ENCODE results near the gene DUSP8. TPM values are rescaled to one million over a fixed set of nuclear protein-coding genes. Genes with fewer than 3 reads are reported as not detected.

Gene DUSP8
- total RNA-seq, 1 experiment from 2014 or later, result 4.4 TPM

DNA sequence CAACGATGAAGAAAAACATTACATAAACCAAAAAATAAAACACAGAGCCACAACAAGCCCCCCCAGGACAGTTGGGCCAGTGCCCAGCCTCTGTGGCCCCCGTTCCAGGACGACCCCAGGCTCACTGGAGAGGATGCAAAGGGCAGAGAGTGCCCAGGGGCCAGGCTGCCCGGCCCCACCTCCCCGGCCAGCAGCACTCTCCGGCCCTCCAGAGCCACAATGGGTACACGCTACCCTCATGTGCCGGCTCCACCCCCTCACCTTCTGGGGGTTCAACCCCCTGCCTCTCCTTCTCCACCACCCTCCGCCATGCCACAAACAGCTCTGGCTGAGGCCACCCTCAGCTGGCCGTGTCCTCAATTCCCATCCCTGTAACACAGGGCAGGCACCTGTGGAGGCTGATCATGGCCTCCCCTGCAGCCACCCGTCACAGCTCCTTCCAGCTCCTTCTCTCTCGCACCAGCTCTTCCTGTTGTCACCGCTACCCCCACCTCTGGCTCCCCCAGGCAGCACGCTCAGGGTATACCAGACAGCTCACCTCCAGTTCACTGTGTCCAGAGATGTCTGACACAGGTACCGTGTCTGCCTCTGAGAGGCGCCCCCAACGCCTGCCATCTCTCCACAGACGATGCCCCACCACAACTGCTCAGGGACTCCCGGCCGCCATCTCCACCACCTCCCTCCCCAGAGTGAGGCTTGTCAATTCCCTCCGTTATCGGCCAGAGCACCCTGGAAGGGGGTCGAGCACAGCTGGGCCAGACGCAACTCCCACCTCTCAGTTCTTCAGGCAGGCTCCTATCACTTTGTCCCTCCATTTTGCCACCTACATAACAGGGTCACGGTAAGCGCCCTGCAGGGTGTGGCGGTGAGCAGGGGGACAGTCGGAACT is 54.7 kb downstream of the DUSP8 start:
- no peak overlapping the region for H3K14ac ChIP-seq (ENCODE audit: insufficient read depth, low read length)
- H3K9me3 ChIP-seq (ENCODE audit: control insufficient read depth, low read depth, low read length), result no peaks in the 10 kb centered on the region
- H4K91ac ChIP-seq (ENCODE audit: insufficient read length, low read depth, low read length), result no peak overlapping the region
- no CpG with 5 or more reads among the region's 28 CpGs for WGBS (ENCODE audit: extremely low coverage, insufficient read length, low lambda C conversion rate)
- H3K79me2 ChIP-seq (ENCODE audit: insufficient read depth, low read length), result no peaks in the 10 kb centered on the region
- H2AFZ ChIP-seq (ENCODE audit: low read length), result no peak overlapping the region
- H3K23me2 ChIP-seq (ENCODE audit: insufficient read length, low read depth, low read length, poor library complexity, severe bottlenecking), result no peaks in the 10 kb centered on the region
- H3K9ac ChIP-seq (ENCODE audit: extremely low read depth, insufficient read length, low read length), result no peak overlapping the region
- H4K8ac ChIP-seq (replicated peaks; ENCODE audit: insufficient read length, low read depth, low read length), result no peak overlapping the region
- no peak overlapping the region for H3K23ac ChIP-seq (ENCODE audit: insufficient read length, low read depth, low read length)
- H2BK20ac ChIP-seq (ENCODE audit: low read depth, low read length, poor library complexity, severe bottlenecking), result no peak overlapping the region
- no peak overlapping the region for H2BK5ac ChIP-seq (ENCODE audit: insufficient read length, low read length)
- H2AK5ac ChIP-seq (ENCODE audit: insufficient read length, low read length), result no peak overlapping the region
- no peak overlapping the region for H3K18ac ChIP-seq (ENCODE audit: insufficient read length, low read depth, low read length)
- Mint-ChIP-seq H3K27me3 (ENCODE audit: low read depth) (no peaks in the 10 kb centered on the region; the same call in 1 of the 2 replicates), H3K4me3 (no peak overlapping the region), H3K36me3 (ENCODE audit: insufficient read depth in 1 of 3, low read depth in 3 of 3) (no peaks in the 10 kb centered on the region), H3K9me3 (no peaks in the 10 kb centered on the region), H3K4me1 (peaks cover 16 to 39% of the 10 kb centered on the region in 2 experiments), H3K27ac (peak overlapping the region in 2 of 3 experiments; percentile 8 to 79; a peak in 5 of 7 replicates)
- H3K27me3 ChIP-seq (ENCODE audit: insufficient read depth, low read length), result no peaks in the 10 kb centered on the region
- H2BK12ac ChIP-seq (ENCODE audit: insufficient read length, low read depth, low read length), result no peak overlapping the region
- no peaks in the 10 kb centered on the region for H4K20me1 ChIP-seq (ENCODE audit: control insufficient read depth, insufficient read depth, insufficient read length)
- no peak for DNase-seq
- no peak overlapping the region for H3K56ac ChIP-seq (ENCODE audit: insufficient read length, low read depth, low read length)
- H3K4me1 ChIP-seq (ENCODE audit: insufficient read depth, low read length), result peaks cover 3% of the 10 kb centered on the region; the same call in 1 of the 2 replicates
- H3K4me2 ChIP-seq (ENCODE audit: insufficient read depth, insufficient read length, low read length), result no peak overlapping the region
- no peak overlapping the region for H3K4ac ChIP-seq (ENCODE audit: low read depth, low read length)
- no peak overlapping the region for H3K27ac ChIP-seq (ENCODE audit: insufficient read length, low read depth, low read length)
- H2BK120ac ChIP-seq (ENCODE audit: low read depth, low read length, poor library complexity, severe bottlenecking), result no peak overlapping the region
- peaks cover 2% of the 10 kb centered on the region for H3K79me1 ChIP-seq (ENCODE audit: insufficient read depth, low read depth, low read length, poor library complexity, severe bottlenecking)
- TF ChIP-seq, protein P1, sequence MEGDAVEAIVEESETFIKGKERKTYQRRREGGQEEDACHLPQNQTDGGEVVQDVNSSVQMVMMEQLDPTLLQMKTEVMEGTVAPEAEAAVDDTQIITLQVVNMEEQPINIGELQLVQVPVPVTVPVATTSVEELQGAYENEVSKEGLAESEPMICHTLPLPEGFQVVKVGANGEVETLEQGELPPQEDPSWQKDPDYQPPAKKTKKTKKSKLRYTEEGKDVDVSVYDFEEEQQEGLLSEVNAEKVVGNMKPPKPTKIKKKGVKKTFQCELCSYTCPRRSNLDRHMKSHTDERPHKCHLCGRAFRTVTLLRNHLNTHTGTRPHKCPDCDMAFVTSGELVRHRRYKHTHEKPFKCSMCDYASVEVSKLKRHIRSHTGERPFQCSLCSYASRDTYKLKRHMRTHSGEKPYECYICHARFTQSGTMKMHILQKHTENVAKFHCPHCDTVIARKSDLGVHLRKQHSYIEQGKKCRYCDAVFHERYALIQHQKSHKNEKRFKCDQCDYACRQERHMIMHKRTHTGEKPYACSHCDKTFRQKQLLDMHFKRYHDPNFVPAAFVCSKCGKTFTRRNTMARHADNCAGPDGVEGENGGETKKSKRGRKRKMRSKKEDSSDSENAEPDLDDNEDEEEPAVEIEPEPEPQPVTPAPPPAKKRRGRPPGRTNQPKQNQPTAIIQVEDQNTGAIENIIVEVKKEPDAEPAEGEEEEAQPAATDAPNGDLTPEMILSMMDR (conservative IDR thresholded peaks at IDR 0.05), result no peak
- no peak overlapping the region for H2BK15ac ChIP-seq (ENCODE audit: low read depth, low read length)
- no peak overlapping the region for H3T11ph ChIP-seq (ENCODE audit: low read length)
- no peak overlapping the region for H4K5ac ChIP-seq (ENCODE audit: insufficient read length, low read depth, low read length)
